Fibroblast of lung (primary cell): ENCODE data around the gene CRAMP1.

Experiments used
- CTCF ChIP-seq, 2 donors: IDR thresholded peaks in 1 of 2; conservative IDR thresholded peaks in 1 of 2; 1 replicate in 1 of 2; 2 replicates in 1 of 2; pipeline ENCODE4 v1.5.1; 2011 to 2012; ENCODE audit warnings: low read length in 2 of 2, control low read depth in 1 of 2, inconsistent platforms in 1 of 2, low read depth in 1 of 2, mild to moderate bottlenecking in 1 of 2
- EZH2 ChIP-seq: IDR thresholded peaks from 2 replicates; pipeline ENCODE4 v1.5.1; 2012; ENCODE audit warnings: low read length, control low read depth, mild to moderate bottlenecking; ENCODE audit errors: missing control alignments

GRCh38 chr16:1645914-1646525, 33.9 kb downstream of the CRAMP1 start:
- no peak for TF ChIP-seq CTCF (conservative IDR thresholded peaks at IDR 0.05 in 1 of 2, IDR thresholded peaks at IDR 0.05 in 1 of 2; ENCODE audit: low read depth in 1 of 2, low read length in 2 of 2)
- TF ChIP-seq EZH2: no peak
